Gastrocnemius medialis (tissue), 4 donors: ENCODE measurements around the gene DCP1A. TPM values are rescaled to one million over a fixed set of nuclear protein-coding genes. Genes with fewer than 3 reads are reported as not detected.
"Not testable (repeated sequence)": the region's sequence is repeated elsewhere in the genome, so short reads cannot be mapped to it uniquely, and the experiment has no call there.

ENCODE experiments used
- ATAC-seq, 2 donors: fragments of 150-250 bp; one replicate each; pipeline ENCODE4 v1.9.1; 2016
- DNase-seq, 2 donors: peaks; one replicate each; pipeline ENCODE4 v3.0.0-alpha.2; 2019
- H3K27ac ChIP-seq, 4 donors: fragments of 200-600 bp; sonication (generic); 1 replicate in 1 of 4; 2 replicates in 3 of 4; pipeline ENCODE4 v1.5.1; 2016 to 2018; ENCODE audit warnings: mild to moderate bottlenecking in 2 of 4, moderate library complexity in 1 of 4
- H3K27me3 ChIP-seq, 3 donors: fragments of 200-600 bp; sonication (generic) in 2 of 3; 1 replicate in 1 of 3; 2 replicates in 2 of 3; pipeline versions ENCODE4 v1.5.1 to v1.6.0; 2016 to 2019; ENCODE audit warnings: mild to moderate bottlenecking in 1 of 3, moderate library complexity in 1 of 3
- H3K36me3 ChIP-seq, 2 donors: fragments of 200-600 bp; sonication (generic) in 1 of 2; one replicate each; pipeline ENCODE4 v1.5.1; 2017 to 2018
- H3K4me1 ChIP-seq, 2 donors: fragments of 200-600 bp; sonication (generic) in 1 of 2; one replicate each; pipeline ENCODE4 v1.5.1; 2016 to 2017; ENCODE audit warnings: mild to moderate bottlenecking in 2 of 2
- H3K4me3 ChIP-seq, 4 donors: fragments of 200-600 bp; sonication (generic) in 3 of 4; 1 replicate in 1 of 4; 2 replicates in 3 of 4; pipeline ENCODE4 v1.5.1; 2016 to 2019; ENCODE audit warnings: mild to moderate bottlenecking in 2 of 4
- H3K9me3 ChIP-seq, 3 donors: fragments of 200-600 bp; sonication (generic) in 2 of 3; 1 replicate in 1 of 3; 2 replicates in 2 of 3; pipeline ENCODE4 v1.5.1; 2016 to 2019
- CTCF ChIP-seq, 5 experiments: fragments of 450-650 bp in 3 of 5; fragments of 200-600 bp in 2 of 5; sonication (generic) in 2 of 5; IDR thresholded peaks in 4 of 5; conservative IDR thresholded peaks in 1 of 5; 1 replicate in 4 of 5; 2 replicates in 1 of 5; pipeline ENCODE4 v1.5.1; 2016 to 2019; ENCODE audit warnings: antibody characterized with exemption in 5 of 5, mild to moderate bottlenecking in 3 of 5, moderate library complexity in 3 of 5
- POLR2A ChIP-seq, 2 donors: fragments of 450-650 bp; IDR thresholded peaks; one replicate each; pipeline ENCODE4 v1.6.1; 2017; ENCODE audit warnings: antibody characterized with exemption in 2 of 2, mild to moderate bottlenecking in 2 of 2, moderate library complexity in 2 of 2
- in situ Hi-C, 4 donors: fragments of 200-750 bp; cut with MboI; loops; one replicate each; pipeline versions ENCODE4 v1.15.0 to v1.8.0; 2017; ENCODE audit warnings: low sequenced_read_pairs in 4 of 4
- intact Hi-C: fragments of 100-400 bp; cut with DNase I; formaldehyde crosslinking; loops from one replicate; pipeline ENCODE4 v1.15.1; 2023; ENCODE audit warnings: low total_unique reads
- total RNA-seq, 4 donors: library from RNA; depleted of rRNA; stranded (reverse); fragments of >200 nt; gene quantifications; one replicate each; pipeline versions ENCODE4 v1.1.0 to v1.2.3, GENCODE V29; 2016

DCP1A gene
- total RNA-seq, 4 donors from 2014 or later, result 10.9 to 18.4 (median 15.2) TPM

- TF ChIP-seq CTCF (IDR thresholded peaks at IDR 0.05 in 4 of 5, conservative IDR thresholded peaks at IDR 0.05 in 1 of 5) (no peak), POLR2A (IDR thresholded peaks at IDR 0.05) (no peak)
- no peaks in the 10 kb centered on the region for H3K4me1 ChIP-seq
- intact Hi-C loops, result no loop called here
- DNase-seq, result no peak
- H3K9me3 ChIP-seq, result no peaks in the 10 kb centered on the region
- H3K4me3 ChIP-seq, result no peak overlapping the region
- in situ Hi-C loops, result no loop called here
- H3K27me3 ChIP-seq, result no peaks in the 10 kb centered on the region
- H3K36me3 ChIP-seq, result no peaks in the 10 kb centered on the region
- H3K27ac ChIP-seq, result no peak overlapping the region
- no peak for ATAC-seq
Measured at GRCh38 chr3:53361852-53362251, 14.5 kb upstream of the DCP1A start.

GRCh38 chr3:53357458-53357857, 10.1 kb upstream of the DCP1A start:
- Histone ChIP-seq H3K36me3 (no peaks in the 10 kb centered on the region), H3K4me3 (no peak overlapping the region), H3K9me3 (no peaks in the 10 kb centered on the region), H3K27ac (no peak overlapping the region), H3K4me1 (no peaks in the 10 kb centered on the region), H3K27me3 (no peaks in the 10 kb centered on the region)
- ATAC-seq (no peak), DNase-seq (no peak)
- TF ChIP-seq CTCF (IDR thresholded peaks at IDR 0.05 in 4 of 5, conservative IDR thresholded peaks at IDR 0.05 in 1 of 5) (no peak), POLR2A (IDR thresholded peaks at IDR 0.05) (no peak)
- intact Hi-C loops (no loop called here), in situ Hi-C loops (no loop called here)

GRCh38 chr3:53354945-53355498, 7.7 kb upstream of the DCP1A start:
- in situ Hi-C loops (no loop called here), intact Hi-C loops (no loop called here)
- Histone ChIP-seq H3K27me3 (no peaks in the 10 kb centered on the region), H3K27ac (no peak overlapping the region), H3K4me3 (no peak overlapping the region), H3K36me3 (no peaks in the 10 kb centered on the region), H3K4me1 (no peaks in the 10 kb centered on the region), H3K9me3 (no peaks in the 10 kb centered on the region)
- TF ChIP-seq CTCF (IDR thresholded peaks at IDR 0.05 in 4 of 5, conservative IDR thresholded peaks at IDR 0.05 in 1 of 5), result no peak
- TF ChIP-seq POLR2A (IDR thresholded peaks at IDR 0.05), result no peak
- DNase-seq (no peak), ATAC-seq (no peak)

- no peaks in the 10 kb centered on the region for H3K36me3 ChIP-seq
- no peak for DNase-seq
- TF ChIP-seq POLR2A (IDR thresholded peaks at IDR 0.05), result no peak
- no peak for TF ChIP-seq CTCF (IDR thresholded peaks at IDR 0.05 in 4 of 5, conservative IDR thresholded peaks at IDR 0.05 in 1 of 5)
- no peaks in the 10 kb centered on the region for H3K27me3 ChIP-seq
- no peak overlapping the region for H3K4me3 ChIP-seq
- intact Hi-C loops, result no loop called here
- in situ Hi-C loops, result no loop called here
- no peaks in the 10 kb centered on the region for H3K4me1 ChIP-seq
- H3K9me3 ChIP-seq, result no peaks in the 10 kb centered on the region
- no peak overlapping the region for H3K27ac ChIP-seq
- no peak for ATAC-seq
Measured at GRCh38 chr3:53353202-53353601, 5.9 kb upstream of the DCP1A start.

GRCh38 chr3:53350652-53351051, 3.3 kb upstream of the DCP1A start:
- TF ChIP-seq CTCF (IDR thresholded peaks at IDR 0.05 in 4 of 5, conservative IDR thresholded peaks at IDR 0.05 in 1 of 5) (peak in 1 of 5 experiments; percentile 26), POLR2A (IDR thresholded peaks at IDR 0.05) (no peak)
- intact Hi-C loops, result no loop called here
- in situ Hi-C loops, result no loop called here

GRCh38 chr3:53348118-53348517, 775 bp upstream of the DCP1A start:
- Histone ChIP-seq H3K4me3 (peak overlapping the region; percentile 53 to 99 (median 98)), H3K36me3 (peaks cover 0 to 11% of the 10 kb centered on the region in 2 donors), H3K27ac (peak overlapping the region; percentile 97 to 99 (median 98)), H3K4me1 (peaks cover 2 to 24% of the 10 kb centered on the region in 2 donors)
- H3K27me3 ChIP-seq, ATAC-seq, H3K9me3 ChIP-seq, DNase-seq: not testable (repeated sequence)
- in situ Hi-C loops (loop anchor here in 1 of 4 donors (25.0 kb wide), 1 partner anchor 539 kb away; the partner anchor contains the start of genes ACTR8 and SELENOK), intact Hi-C loops (loop anchor here (5.0 kb wide), 1 partner anchor 91 kb away; the partner anchor contains the start of gene TKT)

More at GRCh38 chr3:53350652-53351051, 3.3 kb upstream of the DCP1A start:
- Histone ChIP-seq H3K4me3 (no peak overlapping the region), H3K27ac (no peak overlapping the region), H3K9me3 (no peaks in the 10 kb centered on the region), H3K36me3 (no peaks in the 10 kb centered on the region), H3K4me1 (peaks cover 2 to 12% of the 10 kb centered on the region in 2 donors), H3K27me3 (no peaks in the 10 kb centered on the region)
- DNase-seq, result no peak
- no peak for ATAC-seq
